B cell (primary cell): ENCODE measurements around the gene HUS1B. TPM values are rescaled to one million over a fixed set of nuclear protein-coding genes. Genes with fewer than 3 reads are reported as not detected.

ENCODE experiments used
- ATAC-seq: fragments of 200-7000 bp; cut with Tn5 transposase; one replicate; pipeline ENCODE4 v1.10.0; 2021; ENCODE audit warnings: low read depth, mild to moderate bottlenecking, moderate number of reproducible peaks, moderate library complexity
- CTCF ChIA-PET: fragments of 350-600 bp; sonication (Branson Sonifier 250); formaldehyde crosslinking; loops from one replicate; lab custom pipeline; 2021; ENCODE audit warnings: antibody characterized with exemption, inconsistent platforms; lab: Charles Lee
- POLR2A ChIA-PET: fragments of 350-600 bp; sonication (Branson Sonifier 250); formaldehyde crosslinking; loops from one replicate; lab custom pipeline; 2021; ENCODE audit warnings: antibody characterized with exemption; lab: Charles Lee
- DNase-seq: peaks from one replicate; pipeline ENCODE4 v3.0.0; 2013
- H2AFZ ChIP-seq: 2 replicates; pipeline ENCODE4 v1.6.1; 2012; ENCODE audit warnings: mild to moderate bottlenecking, low read depth, low read length; ENCODE audit not compliant: insufficient read depth, poor library complexity, severe bottlenecking
- H3K27ac ChIP-seq, 2 donors: 1 replicate in 1 of 2; 2 replicates in 1 of 2; pipeline ENCODE4 v1.5.1; 2012 to 2013; ENCODE audit warnings: low read length in 2 of 2, mild to moderate bottlenecking in 2 of 2, moderate library complexity in 1 of 2
- H3K27me3 ChIP-seq, 4 experiments: fragments of 200-600 bp in 1 of 4; sonication (generic) in 1 of 4; replicated peaks in 1 of 4; 1 replicate in 2 of 4; 2 replicates in 2 of 4; pipeline versions ENCODE4 v1.6.1 to v1.7.0; 2013 to 2016; ENCODE audit warnings: low read length in 3 of 4, mild to moderate bottlenecking in 2 of 4, mixed read lengths in 1 of 4, moderate library complexity in 1 of 4; ENCODE audit not compliant: insufficient read depth in 4 of 4, control insufficient read depth in 3 of 4; ENCODE audit errors: control extremely low read depth in 1 of 4
- H3K36me3 ChIP-seq, 2 experiments: replicated peaks in 1 of 2; 1 replicate in 1 of 2; 2 replicates in 1 of 2; pipeline versions ENCODE4 v1.6.1 to v1.7.1; 2013; ENCODE audit warnings: low read length in 1 of 2; ENCODE audit not compliant: insufficient read depth in 2 of 2, control insufficient read depth in 1 of 2; ENCODE audit errors: control extremely low read depth in 1 of 2, extremely low read depth in 1 of 2
- H3K4me1 ChIP-seq, 2 donors: fragments of 200-600 bp in 1 of 2; sonication (generic) in 1 of 2; 1 replicate in 1 of 2; 2 replicates in 1 of 2; pipeline versions ENCODE4 v1.5.1 to v1.6.1; 2013 to 2017; ENCODE audit warnings: low read length in 2 of 2; ENCODE audit not compliant: control insufficient read depth in 2 of 2, insufficient read depth in 2 of 2
- H3K4me2 ChIP-seq: replicated peaks from 2 replicates; pipeline ENCODE3; 2012; ENCODE audit warnings: mild to moderate bottlenecking, low read depth, low read length; ENCODE audit not compliant: poor library complexity, severe bottlenecking
- H3K4me3 ChIP-seq, 5 experiments: fragments of 200-600 bp in 1 of 5; sonication (generic) in 1 of 5; 1 replicate in 3 of 5; 2 replicates in 2 of 5; pipeline versions ENCODE4 v1.5.1 to v1.7.0; 2011 to 2016; ENCODE audit warnings: low read length in 4 of 5, mild to moderate bottlenecking in 4 of 5, low read depth in 2 of 5, control low read depth in 1 of 5, moderate library complexity in 1 of 5; ENCODE audit not compliant: insufficient read depth in 1 of 5; ENCODE audit errors: control extremely low read depth in 1 of 5, extremely low read depth in 1 of 5
- H3K79me2 ChIP-seq: fragments of 200-600 bp; sonication (generic); one replicate; pipeline ENCODE4 v1.6.0; 2016; ENCODE audit warnings: low read length; ENCODE audit not compliant: control insufficient read depth, insufficient read depth
- H3K9ac ChIP-seq: fragments of 200-600 bp; sonication (generic); 2 replicates; pipeline ENCODE4 v1.6.1; 2017; ENCODE audit warnings: mild to moderate bottlenecking, low read length, moderate library complexity
- H3K9me3 ChIP-seq, 3 donors: one replicate each; pipeline versions ENCODE4 v1.6.1 to v1.7.1; 2013; ENCODE audit warnings: low read length in 2 of 3; ENCODE audit not compliant: control insufficient read depth in 2 of 3, insufficient read depth in 1 of 3; ENCODE audit errors: control extremely low read depth in 1 of 3
- H4K20me1 ChIP-seq: 2 replicates; pipeline ENCODE4 v1.6.0; 2012; ENCODE audit warnings: mild to moderate bottlenecking, low read length; ENCODE audit not compliant: insufficient read depth, control insufficient read depth, poor library complexity, severe bottlenecking
- H3K27ac Mint-ChIP-seq: one replicate; pipeline ENCODE4 v1.8.0; 2021; ENCODE audit warnings: mixed read lengths
- H3K27me3 Mint-ChIP-seq: one replicate; pipeline ENCODE4 v1.8.0; 2021; ENCODE audit warnings: mixed read lengths
- H3K4me1 Mint-ChIP-seq: one replicate; pipeline ENCODE4 v1.8.0; 2021; ENCODE audit warnings: mixed read lengths
- H3K4me3 Mint-ChIP-seq: one replicate; pipeline ENCODE4 v1.8.0; 2021; ENCODE audit warnings: mixed read lengths
- H3K9me3 Mint-ChIP-seq: one replicate; pipeline ENCODE4 v1.8.0; 2022; ENCODE audit warnings: mixed read lengths; ENCODE audit not compliant: insufficient read depth
- CTCF ChIP-seq: fragments of 200-600 bp; IDR thresholded peaks from one replicate; pipeline ENCODE4 v1.8.0; 2022; ENCODE audit warnings: antibody characterized with exemption, mild to moderate bottlenecking
- EZH2 ChIP-seq: IDR thresholded peaks from 2 replicates; pipeline ENCODE4 v1.6.1; 2012; ENCODE audit warnings: borderline replicate concordance, low read depth, mild to moderate bottlenecking, moderate library complexity, low read length; ENCODE audit not compliant: insufficient read depth, poor library complexity, severe bottlenecking
- WGBS: methylation state at CpG from one replicate; pipeline ENCODE4 v1.1.5; 2013; ENCODE audit warnings: missing lambda C conversion rate; ENCODE audit not compliant: insufficient coverage; 5-methylcytosine and 5-hydroxymethylcytosine counted together
- intact Hi-C: fragments of 100-400 bp; cut with micrococcal nuclease; formaldehyde crosslinking; loops from one replicate; pipeline ENCODE4 v1.10.0; 2022
- polyA plus RNA-seq: library from polyadenylated mRNA; depleted of rRNA; stranded (reverse); fragments of >200 nt; gene quantifications from 2 replicates; pipeline ENCODE4 v1.2.3, GENCODE V29; 2012
- total RNA-seq, 2 donors: library from RNA; stranded (reverse); fragments of 120-200 nt in 1 of 2; gene quantifications; 1 replicate in 1 of 2; 2 replicates in 1 of 2; pipeline versions ENCODE4 v1.2.3 to v1.2.4, GENCODE V29; 2013 to 2022

HUS1B gene
- total and polyA plus RNA-seq, 2 donors (not counting 1 experiment from before 2014, with no cell fraction given): 2.9 to 4.4 TPM

DNA sequence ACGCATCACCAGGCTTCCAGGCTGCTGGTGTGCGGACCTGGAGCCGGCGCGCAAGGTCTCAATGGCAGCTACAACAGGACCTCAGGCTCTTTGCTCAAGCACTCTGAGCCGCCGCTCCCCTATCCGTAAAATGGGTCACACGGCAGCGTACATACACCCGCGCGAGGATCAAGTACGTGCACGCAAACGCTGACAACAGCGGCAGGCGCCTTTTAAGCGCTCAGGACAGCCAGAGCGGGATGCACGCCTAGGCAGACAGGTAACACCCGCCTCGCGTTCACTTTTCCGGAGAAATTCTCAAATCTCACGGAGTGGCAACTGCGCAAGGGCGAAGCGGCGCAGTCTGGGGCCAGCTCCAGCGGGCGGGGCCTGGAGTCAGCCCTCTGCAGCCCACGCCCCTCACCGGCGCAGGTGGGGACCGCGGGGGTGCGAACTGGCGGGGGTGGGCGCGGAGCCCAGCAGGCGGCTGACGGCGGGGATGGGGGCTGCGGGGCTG is 35.5 kb upstream of the HUS1B start:
- peak overlapping the region; percentile 95 for H3K27ac Mint-ChIP-seq
- TF ChIP-seq EZH2: no peak
- no peak for TF ChIP-seq CTCF
- peak overlapping the region; percentile 98 for H3K4me2 ChIP-seq
- WGBS: 1% methylated on average over 45 of the region's 45 CpGs
- H3K27ac ChIP-seq: peak overlapping the region; percentile 62 to 93
- DNase-seq (peak; percentile 75), ATAC-seq (peak; percentile 85)
- no peaks in the 10 kb centered on the region for H3K27me3 Mint-ChIP-seq
- peaks cover 35% of the 10 kb centered on the region for H3K4me1 Mint-ChIP-seq
- peaks cover 0 to 13% of the 10 kb centered on the region in 2 experiments for H3K36me3 ChIP-seq
- no peaks in the 10 kb centered on the region for H3K27me3 ChIP-seq
- H3K4me3 Mint-ChIP-seq: peak overlapping the region; percentile 99
- peak overlapping the region; percentile 100 for H2AFZ ChIP-seq
- H3K9ac ChIP-seq: peak overlapping the region; percentile 94
- peaks cover 32% of the 10 kb centered on the region for H4K20me1 ChIP-seq
- H3K9me3 Mint-ChIP-seq: no peaks in the 10 kb centered on the region
- H3K79me2 ChIP-seq: peaks cover 62% of the 10 kb centered on the region
- CTCF ChIA-PET: interaction anchor here (1.2 to 1.7 kb wide), 3 partner anchors 18 to 36 kb away, joined by 3 to 5 read pairs (median 3); no protein-coding TSS in a partner anchor
- H3K4me3 ChIP-seq: peak overlapping the region; percentile 45 to 91 (median 86)
- peaks cover 16 to 17% of the 10 kb centered on the region in 2 donors for H3K4me1 ChIP-seq
- no peaks in the 10 kb centered on the region for H3K9me3 ChIP-seq
- intact Hi-C loops: no loop called here
- POLR2A ChIA-PET: interaction anchor here (0.6 to 1.6 kb wide), 2 partner anchors 19 to 31 kb away, joined by 4 to 7 read pairs; no protein-coding TSS in a partner anchor

DNA sequence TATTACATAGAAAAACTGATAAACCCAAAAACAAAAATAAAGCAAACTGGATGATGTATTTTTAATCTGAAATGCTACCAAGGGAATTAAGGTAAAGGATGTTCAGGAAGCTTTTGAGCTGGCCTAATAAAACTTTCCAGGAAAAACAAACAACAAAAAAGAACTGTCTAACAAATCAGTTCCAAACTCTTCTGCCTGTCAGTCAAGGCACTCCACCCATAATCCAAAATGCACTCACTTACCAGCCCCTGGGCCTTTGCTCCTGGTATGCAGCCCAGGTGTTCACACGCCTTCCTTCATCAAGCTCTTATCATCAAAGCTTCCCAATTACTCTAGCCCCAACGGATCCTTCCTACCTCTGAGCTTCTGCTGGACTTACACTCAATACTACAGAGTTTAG is 32.3 kb upstream of the HUS1B start:
- H3K27ac Mint-ChIP-seq: no peak overlapping the region
- ChIA-PET POLR2A (no interaction called here), CTCF (interaction anchor here (0.8 to 1.9 kb wide), 4 partner anchors 9 to 96 kb away, joined by 3 to 9 read pairs (median 6); no protein-coding TSS in a partner anchor)
- TF ChIP-seq CTCF (no peak), EZH2 (no peak)
- no peaks in the 10 kb centered on the region for H3K9me3 Mint-ChIP-seq
- peaks cover 93% of the 10 kb centered on the region for H3K79me2 ChIP-seq
- H3K27me3 Mint-ChIP-seq: no peaks in the 10 kb centered on the region
- DNase-seq (no peak), ATAC-seq (no peak)
- no peak overlapping the region for H3K4me3 Mint-ChIP-seq
- no peak overlapping the region for H3K27ac ChIP-seq
- intact Hi-C loops: no loop called here
- peaks cover 0 to 14% of the 10 kb centered on the region in 2 experiments for H3K36me3 ChIP-seq
- H4K20me1 ChIP-seq: peaks cover 53% of the 10 kb centered on the region
- WGBS: 100% methylated on average over 1 of the region's 2 CpGs
- H3K9me3 ChIP-seq: no peaks in the 10 kb centered on the region
- peaks cover 46% of the 10 kb centered on the region for H3K4me1 Mint-ChIP-seq
- peaks cover 24 to 28% of the 10 kb centered on the region in 2 donors for H3K4me1 ChIP-seq
- H2AFZ ChIP-seq: no peak overlapping the region
- H3K27me3 ChIP-seq: no peaks in the 10 kb centered on the region
- no peak overlapping the region for H3K4me3 ChIP-seq
- H3K9ac ChIP-seq: no peak overlapping the region
- H3K4me2 ChIP-seq: no peak overlapping the region
